GM23248 (cell line): ENCODE measurements around the gene CNTN4. TPM values are rescaled to one million over a fixed set of nuclear protein-coding genes. Genes with fewer than 3 reads are reported as not detected.

Source experiments
- DNase-seq: peaks from one replicate; pipeline ENCODE4 v3.0.0-alpha.2; 2015
- H2AFZ ChIP-seq: fragments of 200-600 bp; sonication (generic); 2 replicates; pipeline ENCODE4 v1.6.1; 2016; ENCODE audit warnings: antibody characterized with exemption
- H3F3A ChIP-seq: fragments of 200-600 bp; sonication (generic); 2 replicates; pipeline ENCODE4 v1.6.1; 2016; ENCODE audit warnings: mild to moderate bottlenecking, antibody characterized with exemption, mixed run types; ENCODE audit not compliant: insufficient read depth
- H3K27ac ChIP-seq: fragments of 200-600 bp; sonication (generic); 2 replicates; pipeline ENCODE4 v1.5.1; 2016; ENCODE audit warnings: mild to moderate bottlenecking
- H3K27me3 ChIP-seq: fragments of 200-600 bp; sonication (generic); replicated peaks from 2 replicates; pipeline ENCODE4 v1.6.1; 2016; ENCODE audit warnings: mild to moderate bottlenecking; ENCODE audit not compliant: insufficient read depth
- H3K36me3 ChIP-seq: fragments of 200-600 bp; sonication (generic); 2 replicates; pipeline ENCODE4 v1.6.1; 2016; ENCODE audit warnings: low read depth, mild to moderate bottlenecking
- H3K4me1 ChIP-seq: fragments of 200-600 bp; sonication (generic); 2 replicates; pipeline ENCODE4 v1.6.1; 2016; ENCODE audit warnings: mild to moderate bottlenecking; ENCODE audit not compliant: insufficient read depth
- H3K4me2 ChIP-seq: fragments of 200-600 bp; sonication (generic); one replicate; pipeline ENCODE4 v1.6.1; 2016; ENCODE audit warnings: mild to moderate bottlenecking; ENCODE audit not compliant: unreplicated experiment
- H3K4me3 ChIP-seq: fragments of 200-600 bp; sonication (generic); 2 replicates; pipeline ENCODE4 v1.5.1; 2016; ENCODE audit warnings: mild to moderate bottlenecking
- H3K79me2 ChIP-seq: fragments of 200-600 bp; sonication (generic); 2 replicates; pipeline ENCODE4 v1.6.1; 2016; ENCODE audit warnings: mild to moderate bottlenecking; ENCODE audit not compliant: insufficient read depth
- H3K9ac ChIP-seq: fragments of 200-600 bp; sonication (generic); 2 replicates; pipeline ENCODE4 v1.6.1; 2016; ENCODE audit warnings: mild to moderate bottlenecking
- H3K9me2 ChIP-seq: fragments of 200-600 bp; sonication (generic); 2 replicates; pipeline ENCODE4 v1.6.1; 2016; ENCODE audit warnings: mixed run types, mild to moderate bottlenecking, moderate library complexity; ENCODE audit not compliant: insufficient read depth
- H3K9me3 ChIP-seq: fragments of 200-600 bp; sonication (generic); one replicate; pipeline ENCODE4 v1.6.1; 2017; ENCODE audit warnings: low read depth
- H4K20me1 ChIP-seq: fragments of 200-600 bp; sonication (generic); 2 replicates; pipeline ENCODE4 v1.6.0; 2016; ENCODE audit not compliant: insufficient read depth
- EZH2 ChIP-seq: fragments of 200-600 bp; sonication (generic); IDR thresholded peaks from 2 replicates; pipeline ENCODE4 v1.6.1; 2018; ENCODE audit warnings: antibody characterized with exemption, mild to moderate bottlenecking; ENCODE audit not compliant: insufficient read depth, poor library complexity, severe bottlenecking
- EZH2phosphoT487 ChIP-seq: fragments of 200-600 bp; sonication (generic); IDR thresholded peaks from 2 replicates; pipeline ENCODE4 v1.6.1; 2018; ENCODE audit warnings: antibody characterized with exemption, moderate library complexity, mild to moderate bottlenecking, low read depth; ENCODE audit not compliant: insufficient read depth
- WGBS, 2 experiments: methylation state at CpG; one replicate each; pipeline ENCODE4 v1.1.6; 2015 to 2017; ENCODE audit warnings: low lambda C conversion rate in 2 of 2, low coverage in 1 of 2; ENCODE audit errors: missing lambda C conversion rate in 2 of 2; 5-methylcytosine and 5-hydroxymethylcytosine counted together
- in situ Hi-C: fragments of 300-500 bp; cut with MboI; formaldehyde crosslinking; loops from 2 replicates; pipeline ENCODE4 v1.15.0; 2020
- polyA plus RNA-seq: library from polyadenylated mRNA; unstranded; fragments of >200 nt; fragmentation: Nextera tagmentation; extraction: Ambion mirVana; gene quantifications from 2 replicates; pipeline ENCODE4 v1.2.1, GENCODE V29; 2016
- total RNA-seq: library from RNA; depleted of rRNA; stranded (reverse); fragments of >200 nt; shearing (Covaris generic); gene quantifications from 2 replicates; pipeline ENCODE4 v1.2.3, GENCODE V29; 2014

CNTN4 gene
- total and polyA plus RNA-seq, 2 experiments from 2014 or later: not detected

- Histone ChIP-seq H3K27ac (no peak overlapping the region), H3F3A (no peaks in the 10 kb centered on the region), H3K9ac (no peak overlapping the region), H3K4me1 (no peaks in the 10 kb centered on the region), H3K79me2 (no peaks in the 10 kb centered on the region), H3K9me3 (no peaks in the 10 kb centered on the region), H3K4me2 (no peak overlapping the region), H4K20me1 (no peaks in the 10 kb centered on the region), H2AFZ (no peak overlapping the region), H3K27me3 (no peaks in the 10 kb centered on the region), H3K36me3 (no peaks in the 10 kb centered on the region), H3K9me2 (no peaks in the 10 kb centered on the region), H3K4me3 (no peak overlapping the region)
- 15 to 19% methylated on average over 2 of the region's 2 CpGs for WGBS, 2 experiments
- no peak for DNase-seq
- in situ Hi-C loops: no loop called here
- TF ChIP-seq EZH2phosphoT487 (no peak), EZH2 (no peak)
Measured at GRCh38 chr3:2205692-2206091, 107.0 kb downstream of the CNTN4 start.

- Histone ChIP-seq H3K4me3 (no peak overlapping the region), H3K27ac (no peak overlapping the region), H3K36me3 (no peaks in the 10 kb centered on the region), H3K9ac (no peak overlapping the region), H3K27me3 (no peaks in the 10 kb centered on the region), H3F3A (no peaks in the 10 kb centered on the region), H2AFZ (no peak overlapping the region), H3K4me2 (no peak overlapping the region), H3K9me3 (no peaks in the 10 kb centered on the region), H3K79me2 (no peaks in the 10 kb centered on the region), H4K20me1 (no peaks in the 10 kb centered on the region), H3K4me1 (no peaks in the 10 kb centered on the region), H3K9me2 (no peaks in the 10 kb centered on the region)
- WGBS, 2 experiments: 26 to 32% methylated on average over 4 of the region's 4 CpGs
- in situ Hi-C loops: no loop called here
- no peak for TF ChIP-seq EZH2phosphoT487
- no peak for TF ChIP-seq EZH2
- no peak for DNase-seq
Measured at GRCh38 chr3:2206536-2206935, 107.9 kb downstream of the CNTN4 start.

- 4 to 6% methylated on average over 2 of the region's 2 CpGs for WGBS, 2 experiments
- Histone ChIP-seq H3K9me3 (no peaks in the 10 kb centered on the region), H3K4me1 (no peaks in the 10 kb centered on the region), H3K27ac (no peak overlapping the region), H3K27me3 (no peaks in the 10 kb centered on the region), H3F3A (no peaks in the 10 kb centered on the region), H2AFZ (no peak overlapping the region), H3K9me2 (no peaks in the 10 kb centered on the region), H3K9ac (no peak overlapping the region), H4K20me1 (no peaks in the 10 kb centered on the region), H3K36me3 (no peaks in the 10 kb centered on the region), H3K4me2 (no peak overlapping the region), H3K79me2 (no peaks in the 10 kb centered on the region), H3K4me3 (no peak overlapping the region)
- TF ChIP-seq EZH2phosphoT487: no peak
- TF ChIP-seq EZH2: no peak
- no peak for DNase-seq
- in situ Hi-C loops: no loop called here
Measured at GRCh38 chr3:2211568-2211967, 112.9 kb downstream of the CNTN4 start.

GRCh38 chr3:2212206-2212605 lies 113.5 kb downstream of the CNTN4 start:
- H3K4me3 ChIP-seq: no peak overlapping the region
- H4K20me1 ChIP-seq: no peaks in the 10 kb centered on the region
- TF ChIP-seq EZH2phosphoT487: no peak
- no peak for TF ChIP-seq EZH2
- H3K4me2 ChIP-seq: no peak overlapping the region
- in situ Hi-C loops: no loop called here
- H3K9me3 ChIP-seq: no peaks in the 10 kb centered on the region
- H3K9me2 ChIP-seq: no peaks in the 10 kb centered on the region
- no peaks in the 10 kb centered on the region for H3F3A ChIP-seq
- 28 to 35% methylated on average over 3 of the region's 3 CpGs for WGBS, 2 experiments
- H3K36me3 ChIP-seq: no peaks in the 10 kb centered on the region
- H3K79me2 ChIP-seq: no peaks in the 10 kb centered on the region
- no peak overlapping the region for H3K9ac ChIP-seq
- H3K4me1 ChIP-seq: no peaks in the 10 kb centered on the region
- H3K27ac ChIP-seq: no peak overlapping the region
- no peak overlapping the region for H2AFZ ChIP-seq
- no peak for DNase-seq
- H3K27me3 ChIP-seq: no peaks in the 10 kb centered on the region

- no peak overlapping the region for H2AFZ ChIP-seq
- TF ChIP-seq EZH2phosphoT487: no peak
- TF ChIP-seq EZH2: no peak
- H3K4me3 ChIP-seq: no peak overlapping the region
- no peaks in the 10 kb centered on the region for H3K36me3 ChIP-seq
- H3K9me2 ChIP-seq: no peaks in the 10 kb centered on the region
- H3F3A ChIP-seq: no peaks in the 10 kb centered on the region
- no peaks in the 10 kb centered on the region for H3K4me1 ChIP-seq
- in situ Hi-C loops: no loop called here
- H3K9ac ChIP-seq: no peak overlapping the region
- H4K20me1 ChIP-seq: no peaks in the 10 kb centered on the region
- H3K79me2 ChIP-seq: no peaks in the 10 kb centered on the region
- DNase-seq: no peak
- no peak overlapping the region for H3K4me2 ChIP-seq
- 19 to 20% methylated on average over 4 of the region's 4 CpGs for WGBS, 2 experiments
- H3K27ac ChIP-seq: no peak overlapping the region
- H3K27me3 ChIP-seq: no peaks in the 10 kb centered on the region
- H3K9me3 ChIP-seq: no peaks in the 10 kb centered on the region
Measured at GRCh38 chr3:2218375-2218774, 119.7 kb downstream of the CNTN4 start.
